ENCODE data around the gene C1QTNF6. TPM values are rescaled to one million over a fixed set of nuclear protein-coding genes. Genes with fewer than 3 reads are reported as not detected.
A peak's percentile ranks its signal among the peaks of the same experiment; 100 is the strongest.

C1QTNF6 gene
- total and polyA plus RNA-seq, 10 of the 15 experiments (the other 5 are each of a cell fraction or from before 2014, with no cell fraction given): 0.16 to 4.1 (median 1.3) TPM

DNA sequence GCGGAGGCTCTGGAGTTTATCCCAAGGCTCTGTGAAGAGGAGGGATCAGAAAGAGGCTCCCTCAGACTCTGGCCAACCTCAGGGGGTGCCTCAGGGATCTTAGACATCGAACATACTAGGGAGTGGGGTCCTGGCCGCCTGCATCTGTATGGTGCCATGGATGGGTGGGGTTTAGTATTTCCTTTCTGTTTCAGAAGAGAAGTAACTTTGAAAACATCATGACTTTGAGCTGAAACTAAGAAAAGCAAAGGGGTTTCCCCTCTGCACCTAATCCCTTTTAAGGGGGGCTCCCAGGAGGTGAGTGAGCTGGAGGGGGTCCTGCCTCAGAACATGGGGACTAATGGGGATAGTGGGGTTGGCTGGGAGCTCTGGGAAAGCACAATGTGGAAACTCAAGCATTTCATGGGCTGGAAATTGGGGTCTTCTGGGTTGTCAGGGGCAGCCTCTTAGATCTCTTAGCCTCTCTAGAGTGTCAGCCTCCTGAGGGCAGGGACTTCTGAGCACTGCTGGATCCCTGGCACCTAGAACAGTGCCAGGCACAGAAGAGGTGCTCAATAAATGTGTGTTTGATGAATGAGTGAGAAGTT lies 36.0 kb upstream of the C1QTNF6 start:
- H3K27ac ChIP-seq (ENCODE audit: control insufficient read depth, insufficient read depth): peak overlapping the region; percentile 80
- in situ Hi-C loops (cut with MboI): loop anchor here (25.0 kb wide), 1 partner anchor 1837 kb away; the partner anchor contains the start of gene HMOX1
- peaks cover 36% of the 10 kb centered on the region for H3K79me2 ChIP-seq (ENCODE audit: control insufficient read depth, insufficient read depth, low read length)
- no peak for DNase-seq (ENCODE audit: low read depth, low spot score)
- SMC1A ChIA-PET (ENCODE audit: uncharacterized antibody, unreplicated experiment): interaction anchor here (2.3 to 5.8 kb wide), 3 partner anchors 19 to 36 kb away, joined by 12 to 87 read pairs (median 56); partner anchors contain the start of gene RAC2
- H3K4me3 ChIP-seq: no peak overlapping the region
- H3K4me2 ChIP-seq (ENCODE audit: control insufficient read depth, insufficient read depth): peak overlapping the region; percentile 33
- H3K9me3 ChIP-seq (replicated peaks; ENCODE audit: control insufficient read depth, insufficient read depth, low read length): peaks cover 4% of the 10 kb centered on the region; the same call in 2 of the 3 replicates
- RAD21 ChIA-PET (ENCODE audit: unreplicated experiment): interaction anchor here (1.1 to 11.8 kb wide), 4 partner anchors 18 to 61 kb away, joined by 6 to 196 read pairs (median 24); partner anchors contain the start of gene RAC2
- H3K27me3 ChIP-seq (replicated peaks in 1 of 2; ENCODE audit: control insufficient read depth in 2 of 2, insufficient read depth in 2 of 2, low read length in 1 of 2): no peaks in the 10 kb centered on the region
- H4K20me1 ChIP-seq (ENCODE audit: control insufficient read depth, insufficient read depth): no peaks in the 10 kb centered on the region
- intact Hi-C loops (cut with micrococcal nuclease; ENCODE audit: unreplicated experiment): loop anchor here (2.0 kb wide), 2 partner anchors 21 to 37 kb away; partner anchors contain the start of gene RAC2
- peaks cover 64% of the 10 kb centered on the region for H3K4me1 ChIP-seq (ENCODE audit: control insufficient read depth, insufficient read depth, low read length)
- no peak for FAIRE-seq
- BruUV-seq (replicated peaks): no TSS peak
- POLR2A ChIA-PET: interaction anchor here (0.7 to 11.6 kb wide), 4 partner anchors 10 to 60 kb away, joined by 3 to 246 read pairs (median 5); partner anchors contain the start of gene RAC2
- 20% methylated on average over 3 of the region's 3 CpGs for WGBS (ENCODE audit: insufficient coverage, insufficient replicate concordance, low lambda C conversion rate, missing lambda C conversion rate)
- peak; percentile 64 for ATAC-seq
- CTCF ChIA-PET: interaction anchor here (0.6 to 4.9 kb wide), 9 partner anchors 16 to 1841 kb away, joined by 3 to 66 read pairs (median 6); partner anchors contain the start of gene RAC2
- no peak overlapping the region for H3K9ac ChIP-seq (ENCODE audit: control insufficient read depth, insufficient read depth, low read length)
- peaks cover 19 to 35% of the 10 kb centered on the region in 2 experiments for H3K36me3 ChIP-seq (ENCODE audit: control insufficient read depth in 2 of 2, insufficient read depth in 2 of 2, low read length in 1 of 2)
- H2AFZ ChIP-seq (ENCODE audit: control insufficient read depth, low read depth, low read length): no peak overlapping the region
- TF ChIP-seq SMAD1 (IDR thresholded peaks at IDR 0.05; ENCODE audit: low read depth, partially characterized antibody) (no peak), SMC3 (IDR thresholded peaks at IDR 0.05; ENCODE audit: borderline replicate concordance, low read length) (no peak), BACH1 (IDR thresholded peaks at IDR 0.05; ENCODE audit: borderline replicate concordance) (no peak), CHD2 (IDR thresholded peaks at IDR 0.05; ENCODE audit: borderline replicate concordance, low read depth, low read length) (no peak), USF2 (IDR thresholded peaks at IDR 0.05; ENCODE audit: borderline replicate concordance, low read depth, low read length) (no peak; the same call in 1 of the 2 replicates), FOXM1 (IDR thresholded peaks at IDR 0.05; ENCODE audit: low read depth, low read length) (no peak), ASH2L (IDR thresholded peaks at IDR 0.05; ENCODE audit: borderline replicate concordance, low read depth) (no peak), ZBED1 (IDR thresholded peaks at IDR 0.05; ENCODE audit: borderline replicate concordance) (no peak), RBBP5 (conservative IDR thresholded peaks at IDR 0.05) (no peak), ZBTB11 (CRISPR knock-in tag; IDR thresholded peaks at IDR 0.05) (no peak), SPI1 (IDR thresholded peaks at IDR 0.05; ENCODE audit: borderline replicate concordance, insufficient read depth, low read depth, low read length) (peak; percentile 38; the same call in 1 of the 2 replicates), TBL1XR1 (IDR thresholded peaks at IDR 0.05; ENCODE audit: low read depth, low read length) (no peak), ETV6 (conservative IDR thresholded peaks at IDR 0.05 in 1 of 2, IDR thresholded peaks at IDR 0.05 in 1 of 2; ENCODE audit: borderline replicate concordance in 1 of 2, low read depth in 1 of 2) (0 out of 4 replicates have a peak, but pooled peaks of 1 of the 2 experiments have one; percentile 40), DPF2 (IDR thresholded peaks at IDR 0.05) (0 out of 2 replicates have a peak, but pooled peaks have one; percentile 61), PML (IDR thresholded peaks at IDR 0.05; ENCODE audit: low read length) (no peak), IKZF2 (IDR thresholded peaks at IDR 0.05) (peak; percentile 22 to 37; a peak in 1 of 4 replicates), TARDBP (IDR thresholded peaks at IDR 0.05; ENCODE audit: borderline replicate concordance) (no peak), BRCA1 (IDR thresholded peaks at IDR 0.05; ENCODE audit: low read depth, low read length) (no peak)
- TF ChIP-seq, protein P1, sequence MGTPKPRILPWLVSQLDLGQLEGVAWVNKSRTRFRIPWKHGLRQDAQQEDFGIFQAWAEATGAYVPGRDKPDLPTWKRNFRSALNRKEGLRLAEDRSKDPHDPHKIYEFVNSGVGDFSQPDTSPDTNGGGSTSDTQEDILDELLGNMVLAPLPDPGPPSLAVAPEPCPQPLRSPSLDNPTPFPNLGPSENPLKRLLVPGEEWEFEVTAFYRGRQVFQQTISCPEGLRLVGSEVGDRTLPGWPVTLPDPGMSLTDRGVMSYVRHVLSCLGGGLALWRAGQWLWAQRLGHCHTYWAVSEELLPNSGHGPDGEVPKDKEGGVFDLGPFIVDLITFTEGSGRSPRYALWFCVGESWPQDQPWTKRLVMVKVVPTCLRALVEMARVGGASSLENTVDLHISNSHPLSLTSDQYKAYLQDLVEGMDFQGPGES (IDR thresholded peaks at IDR 0.05): no peak

Measured in GM12878 (cell line).